H1 (cell line): Measurements from ENCODE around the gene ANKRD11. TPM values are rescaled to one million over a fixed set of nuclear protein-coding genes. Genes with fewer than 3 reads are reported as not detected.

Experiments
- MAFK ChIP-seq: IDR thresholded peaks from 2 replicates; pipeline ENCODE4 v1.6.1; 2012; ENCODE audit warnings: low read depth, mild to moderate bottlenecking, improper control_type of control experiment, low read length
- SIRT6 ChIP-seq: IDR thresholded peaks from one replicate; pipeline ENCODE4 v1.7.1; 2012; ENCODE audit warnings: low read length, inconsistent platforms
- polyA plus RNA-seq, 7 experiments: library from polyadenylated mRNA; depleted of rRNA in 3 of 7; stranded (reverse) in 5 of 7; unstranded in 2 of 7; fragments of >200 nt in 5 of 7; fragments of 200-250 nt in 2 of 7; gene quantifications; 1 replicate in 5 of 7; 2 replicates in 1 of 7; 4 replicates in 1 of 7; pipeline versions ENCODE4 v1.2.1 to v1.2.3, GENCODE V29; 2011 to 2013; ENCODE audit warnings: missing spikeins in 2 of 7, mixed read lengths in 2 of 7
- total RNA-seq: library from RNA; stranded (reverse); fragmentation: NEBNext Ultra II Directional; extraction: Animal tissue kit (Norgen Biotek cat#: 25700); gene quantifications from 2 replicates; pipeline ENCODE4 v1.2.1, GENCODE V29; 2021
- TF ChIP-seq, protein P1 (sequence below): IDR thresholded peaks from 2 replicates; pipeline ENCODE4 v1.6.1; 2012; ENCODE audit warnings: low read length, inconsistent platforms

The ANKRD11 gene
- total and polyA plus RNA-seq, 2 of the 8 experiments (the other 6 are each of a cell fraction or from before 2014, with no cell fraction given) = 46.5 to 142 TPM

DNA sequence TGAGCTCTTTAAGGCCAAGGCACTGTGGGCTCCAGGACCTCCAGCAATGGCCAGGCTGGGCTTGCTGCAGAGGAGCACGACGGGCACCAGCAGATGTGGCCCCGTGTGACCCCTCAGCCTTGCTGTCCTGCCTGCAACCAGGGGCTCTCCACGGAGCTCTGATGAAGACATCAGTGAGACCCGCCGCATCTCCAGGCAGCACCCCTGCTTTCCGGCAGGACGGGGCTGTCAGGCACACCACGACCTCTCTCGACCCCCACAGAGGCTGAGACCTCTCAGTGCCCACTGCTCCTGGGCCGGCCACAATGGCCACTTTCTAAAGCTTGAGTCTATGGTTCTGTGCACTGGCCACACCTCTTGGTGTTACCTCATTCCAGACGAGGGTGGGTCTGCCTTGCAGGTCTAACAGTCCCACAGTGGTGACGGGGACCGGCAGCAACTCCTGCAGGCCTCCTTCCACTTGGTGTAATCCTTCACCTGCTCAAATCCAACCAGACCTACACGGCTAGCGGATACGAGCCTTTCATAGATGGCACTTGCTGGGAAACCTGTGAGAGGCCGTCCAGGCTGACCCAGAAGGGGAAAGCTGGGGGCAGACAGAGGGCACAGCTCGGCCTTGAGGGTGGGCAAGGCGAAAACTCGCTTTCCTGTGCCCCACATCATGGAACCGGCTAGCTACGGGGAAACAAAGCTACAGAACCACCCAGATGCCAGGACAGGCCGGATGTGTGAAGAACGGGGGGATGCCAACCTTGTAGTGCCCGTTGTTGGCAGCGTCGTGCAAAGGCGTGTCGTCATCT, 202.4 kb downstream of the ANKRD11 start (continued):
- TF ChIP-seq MAFK (no peak), SIRT6 (no peak)
- TF ChIP-seq, protein P1, sequence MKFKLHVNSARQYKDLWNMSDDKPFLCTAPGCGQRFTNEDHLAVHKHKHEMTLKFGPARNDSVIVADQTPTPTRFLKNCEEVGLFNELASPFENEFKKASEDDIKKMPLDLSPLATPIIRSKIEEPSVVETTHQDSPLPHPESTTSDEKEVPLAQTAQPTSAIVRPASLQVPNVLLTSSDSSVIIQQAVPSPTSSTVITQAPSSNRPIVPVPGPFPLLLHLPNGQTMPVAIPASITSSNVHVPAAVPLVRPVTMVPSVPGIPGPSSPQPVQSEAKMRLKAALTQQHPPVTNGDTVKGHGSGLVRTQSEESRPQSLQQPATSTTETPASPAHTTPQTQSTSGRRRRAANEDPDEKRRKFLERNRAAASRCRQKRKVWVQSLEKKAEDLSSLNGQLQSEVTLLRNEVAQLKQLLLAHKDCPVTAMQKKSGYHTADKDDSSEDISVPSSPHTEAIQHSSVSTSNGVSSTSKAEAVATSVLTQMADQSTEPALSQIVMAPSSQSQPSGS = no peak
